Stimulated activated CD8-positive, alpha-beta memory T cell treated with anti-CD3 and anti-CD28 coated beads, Interleukin-12 subunit alpha, Interleukin-12 subunit beta, amount 100 ng/mL, for 24 hours (primary cell): ENCODE results near the gene TMEM14A.
"Not testable (repeated sequence)": the region's sequence is repeated elsewhere in the genome, so short reads cannot be mapped to it uniquely, and the experiment has no call there.

Experiments
- DNase-seq: peaks from one replicate; pipeline ENCODE4 v3.0.0-alpha.2; 2020; ENCODE audit errors: extremely low read depth

The TMEM14A gene

GRCh38 chr6:52697903-52698302 is 27.0 kb downstream of the TMEM14A start:
- DNase-seq = no peak

GRCh38 chr6:52704060-52704459 is 33.1 kb downstream of the TMEM14A start:
- no peak for DNase-seq

- DNase-seq = not testable (repeated sequence)
Measured at GRCh38 chr6:52704781-52705502, 34.0 kb downstream of the TMEM14A start.

- no peak for DNase-seq
Measured at GRCh38 chr6:52706001-52706400, 35.1 kb downstream of the TMEM14A start.

GRCh38 chr6:52707963-52708680 is 37.2 kb downstream of the TMEM14A start:
- DNase-seq = no peak

- no peak for DNase-seq
Measured at GRCh38 chr6:52712136-52712535, 41.2 kb downstream of the TMEM14A start.

- DNase-seq = not testable (repeated sequence)
Measured at GRCh38 chr6:52714761-52715160, 43.8 kb downstream of the TMEM14A start.

- DNase-seq = no peak
Measured at GRCh38 chr6:52718550-52718949, 47.6 kb downstream of the TMEM14A start.

- DNase-seq = no peak
Measured at GRCh38 chr6:52720321-52720720, 49.4 kb downstream of the TMEM14A start.

- no peak for DNase-seq
Measured at GRCh38 chr6:52724042-52724405, 53.1 kb downstream of the TMEM14A start.

GRCh38 chr6:52724406-52725121 is 53.7 kb downstream of the TMEM14A start:
- no peak for DNase-seq

- no peak for DNase-seq
Measured at GRCh38 chr6:52725143-52725534, 54.2 kb downstream of the TMEM14A start.

GRCh38 chr6:52725535-52726192 is 54.8 kb downstream of the TMEM14A start:
- DNase-seq = no peak

GRCh38 chr6:52726193-52726542 is 55.3 kb downstream of the TMEM14A start:
- DNase-seq = no peak

GRCh38 chr6:52726741-52727535 is 56.0 kb downstream of the TMEM14A start:
- DNase-seq = no peak

- DNase-seq = no peak
Measured at GRCh38 chr6:52727908-52728307, 57.0 kb downstream of the TMEM14A start.

- DNase-seq = no peak
Measured at GRCh38 chr6:52728394-52728793, 57.5 kb downstream of the TMEM14A start.

GRCh38 chr6:52729576-52729975 is 58.7 kb downstream of the TMEM14A start:
- no peak for DNase-seq

GRCh38 chr6:52731719-52732118 is 60.8 kb downstream of the TMEM14A start:
- no peak for DNase-seq

GRCh38 chr6:52733172-52733571 is 62.3 kb downstream of the TMEM14A start:
- no peak for DNase-seq

- no peak for DNase-seq
Measured at GRCh38 chr6:52734072-52734471, 63.2 kb downstream of the TMEM14A start.

- no peak for DNase-seq
Measured at GRCh38 chr6:52735071-52735470, 64.2 kb downstream of the TMEM14A start.
